Loucy (cell line): ENCODE data around the gene ZBED4.

Source experiments
- H2AFZ ChIP-seq: fragments of 200-600 bp; sonication (generic); 2 replicates; pipeline ENCODE4 v1.6.0; 2016; ENCODE audit warnings: antibody characterized with exemption, mild to moderate bottlenecking, low read length, moderate library complexity
- H3F3A ChIP-seq: fragments of 200-600 bp; 2 replicates; pipeline ENCODE4 v1.6.0; 2016; ENCODE audit warnings: antibody characterized with exemption, low read depth, mild to moderate bottlenecking
- H3K27me3 ChIP-seq: fragments of 200-600 bp; sonication (generic); 2 replicates; pipeline ENCODE4 v1.6.1; 2014; ENCODE audit warnings: low read length, mild to moderate bottlenecking; ENCODE audit not compliant: insufficient read depth, poor library complexity, severe bottlenecking
- H3K36me3 ChIP-seq: fragments of 200-600 bp; sonication (generic); 2 replicates; pipeline ENCODE4 v1.6.1; 2016; ENCODE audit warnings: low read length; ENCODE audit not compliant: insufficient read depth
- H3K4me1 ChIP-seq: fragments of 200-600 bp; sonication (generic); 2 replicates; pipeline ENCODE4 v1.5.1; 2014; ENCODE audit warnings: low read length, mild to moderate bottlenecking; ENCODE audit not compliant: insufficient read depth, poor library complexity, severe bottlenecking
- H3K4me2 ChIP-seq: fragments of 200-600 bp; sonication (generic); 2 replicates; pipeline ENCODE4 v1.6.0; 2014; ENCODE audit warnings: antibody characterized with exemption, low read length, low read depth, mild to moderate bottlenecking; ENCODE audit not compliant: poor library complexity, severe bottlenecking
- H3K4me3 ChIP-seq: fragments of 200-600 bp; sonication (generic); 2 replicates; pipeline ENCODE4 v1.5.1; 2014; ENCODE audit warnings: low read length, mild to moderate bottlenecking, mixed read lengths; ENCODE audit not compliant: poor library complexity, severe bottlenecking
- H3K79me2 ChIP-seq: fragments of 200-600 bp; sonication (generic); 2 replicates; pipeline ENCODE4 v1.6.1; 2014; ENCODE audit warnings: low read length; ENCODE audit not compliant: insufficient read depth
- H3K9ac ChIP-seq: fragments of 200-600 bp; sonication (generic); 2 replicates; pipeline ENCODE4 v1.6.0; 2014; ENCODE audit warnings: mild to moderate bottlenecking, low read depth, low read length, moderate library complexity; ENCODE audit not compliant: poor library complexity, severe bottlenecking
- H3K9me2 ChIP-seq: fragments of 200-600 bp; sonication (generic); replicated peaks from 2 replicates; pipeline ENCODE4 v1.6.1; 2016; ENCODE audit warnings: low read depth, low read length, mixed read lengths
- H3K9me3 ChIP-seq: fragments of 200-600 bp; sonication (generic); 2 replicates; pipeline ENCODE4 v1.6.1; 2014; ENCODE audit warnings: mild to moderate bottlenecking, antibody characterized with exemption, low read length, low read depth; ENCODE audit not compliant: insufficient read depth
- H4K20me1 ChIP-seq: fragments of 200-600 bp; sonication (generic); 2 replicates; pipeline ENCODE4 v1.6.0; 2014; ENCODE audit warnings: antibody characterized with exemption, low read length, mild to moderate bottlenecking; ENCODE audit not compliant: insufficient read depth, poor library complexity, severe bottlenecking
- CTCF ChIP-seq: fragments of 200-600 bp; sonication (generic); conservative IDR thresholded peaks from 2 replicates; pipeline ENCODE4 v1.5.1; 2014; ENCODE audit warnings: mild to moderate bottlenecking, antibody characterized with exemption, low read length
- EZH2phosphoT487 ChIP-seq: fragments of 200-600 bp; IDR thresholded peaks from 2 replicates; pipeline ENCODE4 v1.6.1; 2018; ENCODE audit warnings: antibody characterized with exemption, mild to moderate bottlenecking, moderate library complexity, borderline replicate concordance

ZBED4 gene

DNA sequence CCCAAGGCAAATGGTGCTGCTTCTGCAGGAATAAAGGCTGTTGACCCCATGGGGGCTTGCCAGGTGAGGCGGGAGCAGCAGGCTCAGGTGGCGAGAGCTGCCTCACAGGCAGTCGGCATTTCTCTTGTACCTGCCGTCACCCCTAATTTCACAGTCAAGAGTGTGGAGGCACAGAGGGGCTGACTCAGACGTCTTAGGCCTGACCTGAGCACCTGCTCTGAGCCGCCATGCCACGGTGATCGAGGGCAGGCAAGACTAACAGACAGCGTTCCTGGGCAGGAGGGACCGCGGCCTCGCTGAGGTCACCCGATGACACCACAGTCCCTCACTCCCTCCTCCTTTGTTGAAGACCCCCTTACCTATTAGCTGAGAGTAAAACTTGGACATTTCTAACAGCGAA is 59.4 kb downstream of the ZBED4 start:
- no peaks in the 10 kb centered on the region for H3K36me3 ChIP-seq
- H2AFZ ChIP-seq, result no peak overlapping the region
- peaks cover 2% of the 10 kb centered on the region for H4K20me1 ChIP-seq
- no peaks in the 10 kb centered on the region for H3K27me3 ChIP-seq
- H3F3A ChIP-seq, result no peaks in the 10 kb centered on the region
- no peaks in the 10 kb centered on the region for H3K9me3 ChIP-seq
- H3K9me2 ChIP-seq, result no peaks in the 10 kb centered on the region
- no peak overlapping the region for H3K9ac ChIP-seq
- peaks cover 5% of the 10 kb centered on the region for H3K4me1 ChIP-seq
- peaks cover 3% of the 10 kb centered on the region; the same call in 1 of the 2 replicates for H3K79me2 ChIP-seq
- no peak overlapping the region for H3K4me3 ChIP-seq
- no peak overlapping the region for H3K4me2 ChIP-seq
- no peak for TF ChIP-seq EZH2phosphoT487
- TF ChIP-seq CTCF, result no peak

DNA sequence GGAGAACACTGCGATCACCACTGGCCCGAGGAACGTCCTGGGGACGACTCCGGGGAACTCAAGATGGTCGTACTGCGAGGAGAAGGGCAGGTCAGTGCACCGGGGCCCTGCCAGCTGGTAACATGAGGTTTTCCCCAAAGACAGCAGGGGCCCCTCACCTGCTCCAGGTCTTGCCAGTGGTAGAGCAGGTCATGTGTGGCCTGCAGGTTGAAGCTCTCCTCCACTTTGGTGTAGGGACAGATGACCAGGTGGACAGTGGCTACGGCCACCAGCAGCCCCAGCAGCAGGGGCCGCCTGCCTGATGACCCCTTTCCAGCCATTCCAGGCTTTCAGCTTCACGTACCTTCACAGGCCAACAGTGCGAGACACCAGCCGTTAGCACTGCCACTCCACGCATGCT is 59.8 kb downstream of the ZBED4 start:
- Histone ChIP-seq H3F3A (no peaks in the 10 kb centered on the region), H3K4me2 (no peak overlapping the region), H3K4me3 (no peak overlapping the region), H3K79me2 (peaks cover 3% of the 10 kb centered on the region; the same call in 1 of the 2 replicates), H3K36me3 (no peaks in the 10 kb centered on the region), H3K9me2 (no peaks in the 10 kb centered on the region), H2AFZ (no peak overlapping the region), H4K20me1 (peaks cover 2% of the 10 kb centered on the region), H3K9me3 (no peaks in the 10 kb centered on the region), H3K9ac (no peak overlapping the region), H3K4me1 (peaks cover 5% of the 10 kb centered on the region), H3K27me3 (no peaks in the 10 kb centered on the region)
- no peak for TF ChIP-seq EZH2phosphoT487
- no peak for TF ChIP-seq CTCF

GRCh38 chr22:49914256-49914655 is 60.6 kb downstream of the ZBED4 start:
- H3K4me3 ChIP-seq, result no peak overlapping the region
- H2AFZ ChIP-seq, result no peak overlapping the region
- H4K20me1 ChIP-seq, result peaks cover 2% of the 10 kb centered on the region
- no peaks in the 10 kb centered on the region for H3K9me3 ChIP-seq
- TF ChIP-seq EZH2phosphoT487 (no peak), CTCF (no peak)
- no peaks in the 10 kb centered on the region for H3F3A ChIP-seq
- H3K4me1 ChIP-seq, result peaks cover 5% of the 10 kb centered on the region
- no peak overlapping the region for H3K9ac ChIP-seq
- no peaks in the 10 kb centered on the region for H3K9me2 ChIP-seq
- peaks cover 3% of the 10 kb centered on the region; the same call in 1 of the 2 replicates for H3K79me2 ChIP-seq
- no peaks in the 10 kb centered on the region for H3K27me3 ChIP-seq
- no peak overlapping the region for H3K4me2 ChIP-seq
- no peaks in the 10 kb centered on the region for H3K36me3 ChIP-seq
